Neutrophil (primary cell): ENCODE measurements around the gene ASTN2.

Experiments used
- H3K27ac ChIP-seq: fragments of 200-600 bp; sonication (generic); 2 replicates; pipeline ENCODE4 v1.5.1; 2016; ENCODE audit warnings: mild to moderate bottlenecking, moderate library complexity
- H3K27me3 ChIP-seq: fragments of 200-600 bp; sonication (generic); 2 replicates; pipeline ENCODE4 v1.6.0; 2016; ENCODE audit warnings: mild to moderate bottlenecking
- H3K36me3 ChIP-seq: fragments of 200-600 bp; sonication (generic); 2 replicates; pipeline ENCODE4 v1.5.1; 2017
- H3K4me1 ChIP-seq, 2 experiments: fragments of 200-600 bp in 1 of 2; sonication (generic) in 1 of 2; 1 replicate in 1 of 2; 2 replicates in 1 of 2; pipeline versions ENCODE4 v1.5.1 to v1.6.1; 2013 to 2016; ENCODE audit warnings: low read depth in 1 of 2, low read length in 1 of 2, mild to moderate bottlenecking in 1 of 2, moderate library complexity in 1 of 2; ENCODE audit not compliant: control insufficient read depth in 1 of 2, insufficient read depth in 1 of 2
- H3K4me3 ChIP-seq, 2 experiments: fragments of 200-600 bp in 1 of 2; sonication (generic) in 1 of 2; 1 replicate in 1 of 2; 2 replicates in 1 of 2; pipeline ENCODE4 v1.5.1; 2013 to 2016; ENCODE audit warnings: low read depth in 1 of 2, low read length in 1 of 2, mild to moderate bottlenecking in 1 of 2, moderate library complexity in 1 of 2
- H3K9me3 ChIP-seq: fragments of 200-600 bp; sonication (generic); 2 replicates; pipeline ENCODE4 v1.5.1; 2016
- TF ChIP-seq, protein P1 (sequence below): fragments of 200-600 bp; sonication (generic); IDR thresholded peaks from 2 replicates; pipeline ENCODE4 v1.5.1; 2016; ENCODE audit warnings: antibody characterized with exemption

The ASTN2 gene

DNA sequence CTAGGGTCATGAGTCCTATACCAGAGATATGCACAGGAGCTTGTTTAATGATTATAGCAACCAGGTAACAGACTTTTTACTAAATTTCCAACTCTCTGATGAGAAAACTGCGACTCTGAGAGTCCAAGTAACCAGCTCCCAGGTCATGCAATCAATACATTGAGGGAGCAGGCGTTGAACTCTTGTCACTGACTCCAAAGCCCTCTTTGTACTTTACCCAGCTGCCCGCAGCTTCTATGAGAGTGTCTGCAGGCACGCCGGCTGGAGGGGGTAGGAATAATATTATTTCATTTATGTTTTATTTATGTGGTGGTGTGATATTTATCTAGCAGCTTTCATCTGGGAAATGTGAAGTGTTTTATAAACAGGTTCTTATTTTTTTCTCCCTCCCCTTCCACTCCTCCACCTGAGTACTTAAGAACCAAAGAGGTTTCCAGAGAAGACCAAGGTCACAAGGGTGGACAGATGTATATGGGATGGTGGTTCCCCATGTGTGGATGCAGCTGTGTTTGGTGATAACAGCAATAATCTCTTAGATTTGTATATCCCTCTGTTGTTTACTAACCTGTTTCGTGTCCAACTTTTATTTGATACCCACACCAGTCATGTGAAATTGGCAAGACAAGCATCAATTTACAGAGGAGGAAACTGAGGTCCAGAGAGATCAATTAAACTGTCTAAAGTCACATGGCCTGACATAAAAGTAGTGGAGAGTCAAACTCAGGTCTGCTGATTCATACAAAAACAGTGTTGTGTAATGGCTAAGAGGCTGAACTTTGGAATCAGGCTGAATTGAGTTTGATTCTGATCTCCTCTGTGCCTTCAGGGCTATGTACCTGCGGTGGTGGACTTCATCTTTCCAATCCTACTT lies 867.9 kb downstream of the ASTN2 start:
- no peaks in the 10 kb centered on the region for H3K9me3 ChIP-seq
- no peaks in the 10 kb centered on the region for H3K27me3 ChIP-seq
- TF ChIP-seq, protein P1, sequence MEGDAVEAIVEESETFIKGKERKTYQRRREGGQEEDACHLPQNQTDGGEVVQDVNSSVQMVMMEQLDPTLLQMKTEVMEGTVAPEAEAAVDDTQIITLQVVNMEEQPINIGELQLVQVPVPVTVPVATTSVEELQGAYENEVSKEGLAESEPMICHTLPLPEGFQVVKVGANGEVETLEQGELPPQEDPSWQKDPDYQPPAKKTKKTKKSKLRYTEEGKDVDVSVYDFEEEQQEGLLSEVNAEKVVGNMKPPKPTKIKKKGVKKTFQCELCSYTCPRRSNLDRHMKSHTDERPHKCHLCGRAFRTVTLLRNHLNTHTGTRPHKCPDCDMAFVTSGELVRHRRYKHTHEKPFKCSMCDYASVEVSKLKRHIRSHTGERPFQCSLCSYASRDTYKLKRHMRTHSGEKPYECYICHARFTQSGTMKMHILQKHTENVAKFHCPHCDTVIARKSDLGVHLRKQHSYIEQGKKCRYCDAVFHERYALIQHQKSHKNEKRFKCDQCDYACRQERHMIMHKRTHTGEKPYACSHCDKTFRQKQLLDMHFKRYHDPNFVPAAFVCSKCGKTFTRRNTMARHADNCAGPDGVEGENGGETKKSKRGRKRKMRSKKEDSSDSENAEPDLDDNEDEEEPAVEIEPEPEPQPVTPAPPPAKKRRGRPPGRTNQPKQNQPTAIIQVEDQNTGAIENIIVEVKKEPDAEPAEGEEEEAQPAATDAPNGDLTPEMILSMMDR, result no peak
- H3K27ac ChIP-seq, result no peak overlapping the region
- H3K36me3 ChIP-seq, result no peaks in the 10 kb centered on the region
- H3K4me1 ChIP-seq, result no peaks in the 10 kb centered on the region
- H3K4me3 ChIP-seq, result no peak overlapping the region

DNA sequence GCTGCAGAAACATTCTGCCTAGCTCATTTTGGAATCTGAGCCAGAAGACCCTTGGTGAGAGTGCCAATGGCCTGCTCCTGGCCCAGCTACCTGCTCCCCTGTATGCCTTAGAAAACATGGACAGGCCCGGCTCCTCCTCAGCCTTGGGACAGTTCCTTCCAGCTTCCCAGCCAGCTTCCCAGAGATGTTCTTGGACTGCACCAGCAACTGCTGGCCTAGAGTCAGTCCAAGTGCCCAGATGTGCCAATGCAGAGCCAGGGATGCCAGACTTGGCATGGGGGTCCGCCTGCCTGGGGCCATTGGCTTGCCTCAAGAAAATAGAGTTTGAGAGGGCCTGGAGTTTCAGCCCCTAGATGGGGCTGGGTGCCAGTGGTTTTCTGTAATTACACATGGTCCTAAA lies 870.0 kb downstream of the ASTN2 start:
- Histone ChIP-seq H3K9me3 (no peaks in the 10 kb centered on the region), H3K27ac (no peak overlapping the region), H3K4me3 (no peak overlapping the region), H3K27me3 (no peaks in the 10 kb centered on the region), H3K36me3 (no peaks in the 10 kb centered on the region), H3K4me1 (no peaks in the 10 kb centered on the region)
- TF ChIP-seq, protein P1, result no peak

DNA sequence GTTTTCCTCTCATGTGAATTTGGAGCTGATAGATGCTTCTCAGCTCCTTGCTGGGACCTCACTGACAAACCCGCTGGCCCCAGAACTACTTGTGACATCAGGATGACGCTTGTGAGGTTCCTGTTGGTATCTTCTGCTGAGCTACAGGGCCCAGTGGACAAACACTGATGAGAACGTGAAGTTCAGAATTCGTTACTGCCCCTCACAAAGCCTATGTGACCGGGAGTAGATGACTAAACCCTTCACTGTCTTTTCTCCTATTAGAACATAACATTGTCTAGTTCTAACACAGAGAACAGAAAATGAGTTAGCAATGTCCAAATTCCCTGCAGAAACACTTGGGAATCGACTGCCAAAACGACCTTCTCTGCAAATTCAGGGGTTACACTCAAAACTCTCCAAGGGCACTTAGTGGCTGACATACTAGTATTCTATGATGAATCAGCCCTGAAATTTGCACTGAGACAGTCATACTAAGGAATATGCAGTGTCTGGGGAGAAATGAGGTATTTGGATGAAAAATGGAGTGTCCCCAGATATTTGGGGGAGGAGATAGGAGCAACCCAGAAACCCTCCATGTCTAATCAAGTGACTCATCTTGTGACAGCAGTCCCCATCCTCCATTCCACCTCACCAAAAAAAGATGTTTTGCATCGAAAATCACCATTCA lies 871.0 kb downstream of the ASTN2 start:
- Histone ChIP-seq H3K27ac (no peak overlapping the region), H3K9me3 (no peaks in the 10 kb centered on the region), H3K36me3 (no peaks in the 10 kb centered on the region), H3K27me3 (no peaks in the 10 kb centered on the region), H3K4me1 (no peaks in the 10 kb centered on the region), H3K4me3 (no peak overlapping the region)
- TF ChIP-seq, protein P1, result no peak

DNA sequence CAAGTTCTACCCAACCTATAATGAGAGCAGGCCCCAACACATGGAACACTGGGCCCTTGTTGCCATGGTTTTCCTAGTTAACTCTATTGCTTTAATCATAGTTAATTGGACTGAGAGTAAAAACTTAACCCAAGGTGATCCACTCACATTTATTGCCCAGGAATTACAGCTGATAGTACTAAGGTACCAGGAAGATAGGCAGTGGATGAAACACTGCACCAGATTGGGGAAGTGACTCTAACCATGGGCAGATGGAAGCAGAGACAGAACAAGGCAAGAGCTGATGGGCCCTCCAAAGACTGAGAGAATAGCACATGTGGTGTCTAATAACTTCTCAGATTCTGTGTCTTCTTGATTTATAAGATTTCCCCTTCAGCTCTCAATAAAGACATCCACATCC lies 873.5 kb downstream of the ASTN2 start:
- no peaks in the 10 kb centered on the region for H3K27me3 ChIP-seq
- no peaks in the 10 kb centered on the region for H3K4me1 ChIP-seq
- H3K36me3 ChIP-seq, result no peaks in the 10 kb centered on the region
- TF ChIP-seq, protein P1, result no peak
- no peaks in the 10 kb centered on the region for H3K9me3 ChIP-seq
- H3K27ac ChIP-seq, result no peak overlapping the region
- H3K4me3 ChIP-seq, result no peak overlapping the region

DNA sequence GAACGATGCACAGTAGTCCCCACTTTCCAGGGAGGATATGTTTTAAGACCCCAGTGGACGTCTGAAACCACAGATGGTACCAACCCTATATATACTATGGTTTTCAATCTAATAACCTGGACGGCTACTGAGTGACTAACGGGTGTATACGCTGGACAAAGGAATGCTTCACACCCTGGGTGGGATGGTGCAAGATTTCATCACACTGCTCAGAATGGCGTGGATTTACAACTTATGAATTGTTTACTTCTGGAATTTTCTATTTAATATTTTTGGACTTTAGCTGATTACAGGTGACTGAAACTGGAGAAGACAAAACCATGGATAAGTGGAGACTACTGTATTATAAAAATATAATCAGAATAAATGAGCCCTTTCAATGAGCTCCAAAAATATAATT lies 875.3 kb downstream of the ASTN2 start:
- TF ChIP-seq, protein P1, result no peak
- H3K4me3 ChIP-seq, result no peak overlapping the region

More for the DNA sequence above, 875.3 kb downstream of the ASTN2 start:
- H3K27me3 ChIP-seq, result no peaks in the 10 kb centered on the region
- H3K9me3 ChIP-seq, result no peaks in the 10 kb centered on the region
- no peaks in the 10 kb centered on the region for H3K36me3 ChIP-seq
- no peak overlapping the region for H3K27ac ChIP-seq
- no peaks in the 10 kb centered on the region for H3K4me1 ChIP-seq
